GM21447 (cell line): ENCODE measurements around the gene FASTK.
A peak's percentile ranks its signal among the peaks of the same experiment; 100 is the strongest.

Source experiments
- ATAC-seq: cut with Tn5 transposase; IDR thresholded peaks from one replicate; pipeline ENCODE4 v1.9.1; 2021; ENCODE audit not compliant: unreplicated experiment

The FASTK gene

DNA sequence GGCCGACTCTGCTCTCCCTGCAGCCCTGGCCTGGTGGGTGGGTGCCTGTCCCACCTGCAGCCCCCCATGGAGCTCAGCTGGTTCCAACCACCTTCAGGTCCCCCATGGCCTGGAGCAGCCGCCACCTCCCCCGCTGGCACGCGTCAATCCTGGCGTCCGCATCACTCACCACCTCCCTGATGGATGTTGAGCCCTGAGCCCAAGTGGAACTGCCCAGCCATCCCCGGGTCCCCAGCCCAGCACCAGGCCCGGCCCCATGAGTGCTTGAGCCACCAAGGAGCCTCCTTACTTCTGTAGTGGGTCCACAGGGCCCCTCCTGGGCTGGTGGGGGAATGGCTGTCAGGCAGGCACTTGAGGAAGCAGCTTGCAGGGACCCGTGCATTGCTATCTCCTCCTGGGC, 20.3 kb upstream of the FASTK start:
- ATAC-seq, result no peak

DNA sequence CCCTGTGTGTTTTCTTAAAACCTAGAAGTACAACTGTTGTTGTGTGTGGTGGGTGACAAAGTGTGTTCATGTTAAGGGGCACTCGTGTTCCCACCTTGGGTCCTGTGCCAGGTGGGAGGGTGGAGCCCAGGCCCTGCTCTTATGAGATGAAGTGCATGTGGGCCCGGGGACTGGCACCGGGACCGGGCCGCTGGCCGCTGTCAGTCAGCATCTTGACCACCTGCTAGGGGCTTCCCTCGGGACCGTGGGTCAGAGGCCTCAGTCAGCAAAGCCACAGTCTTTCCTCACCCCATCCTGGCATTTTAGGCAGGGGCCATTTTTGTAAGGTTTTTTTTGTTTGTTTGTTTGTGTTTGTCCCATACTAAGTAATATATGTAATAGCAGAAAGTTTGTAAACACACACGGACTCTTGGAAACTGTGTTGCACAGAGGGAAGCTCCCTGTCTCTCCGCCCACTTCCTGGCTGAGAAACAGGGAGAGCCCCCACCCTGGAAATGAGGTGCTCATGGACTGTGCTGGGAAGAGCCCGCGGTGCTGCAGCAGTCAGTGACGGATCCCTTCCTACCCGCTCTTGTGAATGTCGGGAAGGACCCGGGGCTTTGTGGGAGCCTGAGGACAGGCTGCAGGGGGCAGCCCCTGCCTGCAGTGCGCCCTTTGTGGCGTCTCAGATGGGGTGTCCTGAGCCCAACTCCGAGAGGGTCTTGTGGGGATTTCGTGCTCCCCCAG, 19.0 kb upstream of the FASTK start:
- ATAC-seq, result no peak

- no peak for ATAC-seq
Observed at GRCh38 chr7:151095828-151096475, 15.3 kb upstream of the FASTK start.

- ATAC-seq, result no peak
Observed at GRCh38 chr7:151095123-151095797, 14.7 kb upstream of the FASTK start.

DNA sequence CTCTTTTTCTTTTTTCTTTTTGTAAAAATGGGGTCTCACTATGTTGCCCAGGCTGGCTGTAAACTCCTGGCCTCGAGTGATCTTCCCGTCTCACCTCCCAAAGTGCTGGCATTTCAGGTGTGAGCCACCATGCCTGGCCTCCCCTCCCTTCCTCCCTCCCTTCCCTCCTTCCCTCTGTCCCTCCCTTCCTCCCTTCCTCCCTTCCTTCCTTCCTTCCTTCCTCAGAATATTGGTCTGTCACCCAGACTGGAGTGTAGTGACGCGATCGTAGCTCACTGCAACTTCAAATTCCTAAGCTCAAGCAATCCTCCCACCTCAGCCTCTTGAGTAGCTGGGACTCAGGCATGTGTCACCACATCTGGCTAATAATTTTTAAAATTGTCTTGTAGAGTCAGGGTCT, 14.1 kb upstream of the FASTK start:
- no peak for ATAC-seq

GRCh38 chr7:151093748-151094147, 13.1 kb upstream of the FASTK start:
- no peak for ATAC-seq

DNA sequence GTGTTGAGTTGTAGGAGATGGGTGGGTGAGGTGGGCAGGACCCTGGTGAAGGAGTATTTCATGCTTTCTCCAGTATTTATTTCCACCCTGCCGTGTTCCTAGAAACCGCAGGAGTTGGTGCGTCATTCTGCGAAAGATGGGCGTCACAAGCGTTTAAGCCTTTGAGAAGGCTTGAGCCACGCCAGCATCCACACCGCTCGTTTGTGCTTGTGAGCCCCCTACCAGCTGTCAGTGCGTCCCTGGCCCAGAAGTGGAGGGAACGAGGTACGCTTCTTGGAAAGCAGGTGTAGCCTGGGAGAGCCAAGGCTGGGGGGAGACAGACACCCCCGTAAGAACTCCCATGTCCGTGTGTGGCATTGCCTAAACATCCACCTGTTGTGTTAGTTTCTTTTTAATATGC, 11.4 kb upstream of the FASTK start:
- ATAC-seq, result no peak

- ATAC-seq, result no peak
Observed at GRCh38 chr7:151091431-151091830, 10.8 kb upstream of the FASTK start.

- no peak for ATAC-seq
Observed at GRCh38 chr7:151091003-151091402, 10.4 kb upstream of the FASTK start.

DNA sequence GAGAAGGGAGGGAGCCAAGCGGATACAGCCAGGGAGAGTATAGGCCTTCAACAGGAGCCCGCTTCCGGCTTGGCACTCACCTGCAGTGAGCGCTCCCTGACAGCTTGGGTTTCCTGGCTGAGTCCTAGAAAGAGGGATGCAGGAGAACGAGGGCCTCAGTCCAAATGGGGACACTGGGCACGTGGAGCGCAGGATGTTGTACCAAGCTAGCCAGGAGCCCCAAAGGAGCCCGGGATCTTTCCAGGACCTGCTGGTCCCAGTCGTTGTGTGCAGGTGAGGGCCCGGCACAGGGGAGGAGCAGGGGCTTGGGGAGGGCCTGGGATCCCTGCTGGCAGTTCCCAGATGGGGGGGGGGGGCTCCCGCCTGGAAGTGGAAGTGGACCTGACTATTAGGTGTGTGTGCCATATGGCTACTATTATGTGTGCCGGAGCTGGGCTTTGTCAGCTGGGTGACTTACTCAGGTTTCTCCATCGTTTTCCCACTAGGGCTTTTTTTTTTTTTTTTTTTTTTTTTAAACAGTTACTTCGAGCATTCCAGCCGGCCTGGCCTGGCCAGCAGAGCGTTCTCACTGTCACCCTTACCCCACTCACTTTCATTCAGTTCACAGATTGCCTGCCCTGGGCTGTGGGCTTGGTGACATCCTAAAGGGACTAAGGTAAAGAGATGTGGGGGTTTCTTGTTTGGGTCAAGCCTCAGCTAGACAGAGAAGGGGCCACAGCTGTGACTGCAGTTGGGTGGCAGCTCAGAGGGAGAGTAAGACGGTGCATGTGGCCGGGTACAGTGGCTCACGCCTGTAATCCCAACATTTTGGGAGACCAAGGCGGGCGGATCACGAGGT, 9.5 kb upstream of the FASTK start:
- ATAC-seq, result no peak

DNA sequence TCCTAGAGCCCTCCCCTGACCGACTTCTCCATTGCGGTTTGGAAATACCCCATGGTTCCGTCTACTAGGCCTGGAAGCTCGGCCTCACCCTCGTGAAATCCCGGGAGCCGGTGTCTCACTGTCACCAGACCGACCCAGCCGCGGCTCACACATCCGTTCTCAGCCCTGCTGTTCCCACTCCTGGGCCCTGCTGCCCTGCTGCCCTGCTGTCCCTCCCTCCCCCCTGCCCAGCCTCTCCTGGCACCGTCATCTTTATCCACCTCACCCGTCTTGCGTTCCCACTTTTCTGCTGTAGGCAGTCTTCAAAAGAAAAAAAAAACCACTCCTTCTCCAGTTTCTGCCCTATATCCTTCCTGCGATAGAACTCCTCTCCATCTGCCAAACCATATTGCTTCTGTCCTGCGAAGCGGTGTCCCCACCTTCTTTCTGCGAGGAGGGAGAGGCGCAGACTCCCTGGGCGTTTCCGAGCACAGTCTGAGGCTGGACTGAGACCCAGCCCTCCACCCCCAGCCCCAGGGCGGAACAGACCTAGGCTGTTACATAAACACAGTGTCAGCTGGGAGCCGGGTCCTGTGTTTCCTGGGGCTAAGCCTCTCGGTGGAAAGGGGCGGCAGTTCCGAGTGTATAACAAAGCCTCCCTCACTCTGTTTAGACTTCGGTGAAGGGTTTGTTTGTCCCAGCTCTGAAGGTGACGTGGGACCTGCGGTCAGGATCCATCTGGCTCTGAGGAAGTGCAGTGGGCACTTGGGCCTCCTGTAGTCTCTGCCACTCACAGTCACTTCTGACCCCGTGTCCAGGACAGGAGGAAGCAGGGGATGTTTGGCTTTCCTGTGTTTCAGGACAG, 8.5 kb upstream of the FASTK start:
- no peak for ATAC-seq

GRCh38 chr7:151088019-151088855, 7.6 kb upstream of the FASTK start:
- no peak for ATAC-seq

GRCh38 chr7:151087245-151088018, 6.8 kb upstream of the FASTK start:
- peak; percentile 21 for ATAC-seq

GRCh38 chr7:151086802-151087244, 6.2 kb upstream of the FASTK start:
- ATAC-seq, result no peak

DNA sequence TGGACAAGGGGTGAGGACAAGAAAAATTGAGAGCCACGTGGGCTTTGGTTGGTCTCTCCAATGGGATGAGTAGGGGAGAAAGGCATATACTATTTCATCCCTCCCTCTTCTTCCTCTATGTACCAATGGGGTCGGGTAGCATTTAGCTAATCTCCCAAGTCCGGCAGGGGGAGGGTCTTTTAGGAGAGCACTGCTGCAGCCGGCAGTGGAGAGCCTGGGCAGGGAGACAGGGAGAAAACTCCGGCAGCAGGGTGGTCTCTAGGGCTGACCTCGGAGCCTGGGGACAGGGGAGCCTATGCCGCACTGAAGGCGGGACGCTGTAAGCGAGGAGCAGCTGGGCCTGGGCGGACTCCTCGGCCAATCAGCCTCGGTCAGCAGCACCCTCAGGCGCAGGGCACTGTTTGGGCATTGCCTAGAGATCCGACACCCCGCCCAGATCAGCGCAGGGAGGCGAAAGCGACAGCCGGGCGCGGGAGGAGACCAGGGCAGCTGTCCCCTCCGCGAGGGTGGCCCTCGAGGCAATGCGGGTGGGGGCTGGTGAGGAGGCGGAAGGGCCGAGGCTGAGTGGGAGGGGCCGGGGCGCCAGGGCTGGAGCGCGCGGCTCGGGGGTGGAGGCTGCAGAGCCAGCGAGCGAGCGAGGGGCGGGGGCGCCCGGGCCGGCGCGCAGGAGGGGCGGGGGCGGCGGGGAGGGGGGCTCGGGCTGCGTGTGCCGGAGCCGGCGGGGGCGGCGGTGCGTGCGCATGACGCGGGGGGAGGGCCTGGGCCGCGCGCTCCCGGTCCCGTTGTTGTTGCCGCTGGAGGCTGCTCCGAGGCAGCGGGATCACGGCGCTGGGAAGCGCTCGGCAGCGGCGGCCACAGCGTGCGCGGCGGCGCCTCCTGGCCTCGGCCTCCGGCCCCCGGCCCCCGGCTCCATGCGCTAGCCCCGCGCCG, 5.3 kb upstream of the FASTK start, which contains the start of gene AGAP3:
Gene AGAP3, plus strand, starts transcription at position 785 of the 930 bp plus-strand sequence. CDS start 267 bp downstream, outside the sequence.
- ATAC-seq, result peak; percentile 40

GRCh38 chr7:151085329-151085690, 4.7 kb upstream of the FASTK start:
- ATAC-seq, result no peak

GRCh38 chr7:151083824-151084160, 3.2 kb upstream of the FASTK start:
- no peak for ATAC-seq
